G401.6 (cell line): Measurements from ENCODE around the gene CD300E.
A peak's percentile ranks its signal among the peaks of the same experiment; 100 is the strongest.
"Not testable (repeated sequence)": the region's sequence is repeated elsewhere in the genome, so short reads cannot be mapped to it uniquely, and the experiment has no call there.

Experiments used
- FAIRE-seq: peaks from 2 replicates; lab custom pipeline; 2012; peaks lifted over from hg19 to GRCh38; lab: Jason Lieb, UNC

Gene CD300E

DNA sequence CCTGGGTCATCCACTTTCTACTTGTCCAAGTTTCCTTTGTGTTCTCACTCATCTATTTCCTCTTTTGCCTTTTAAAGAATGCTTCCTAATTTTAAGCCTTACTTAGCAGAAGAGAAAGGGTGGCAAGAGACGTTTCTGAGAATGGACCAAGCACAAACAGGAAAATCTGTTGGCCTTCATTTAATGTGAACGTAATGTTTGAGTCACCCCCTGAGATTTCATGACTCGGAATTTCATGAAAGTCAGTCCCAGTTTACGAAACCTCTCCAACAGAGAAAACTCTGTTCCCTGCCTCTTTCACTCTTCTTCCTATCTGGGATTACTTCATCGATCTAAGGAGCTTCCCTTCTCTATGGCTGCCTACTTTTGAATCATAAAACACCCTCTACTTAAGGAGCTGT, at the start of gene CD300E:
TSS of gene CD300E (minus strand) at position 46 of the 401 bp plus-strand sequence. CDS start 117 bp downstream, outside the sequence.
- no peak for FAIRE-seq

- no peak for FAIRE-seq
Observed at GRCh38 chr17:74671031-74671771, 47.7 kb upstream of the CD300E start.

- no peak for FAIRE-seq
Observed at GRCh38 chr17:74670329-74670728, 46.8 kb upstream of the CD300E start.

GRCh38 chr17:74663561-74663960, 40.0 kb upstream of the CD300E start:
- no peak for FAIRE-seq

DNA sequence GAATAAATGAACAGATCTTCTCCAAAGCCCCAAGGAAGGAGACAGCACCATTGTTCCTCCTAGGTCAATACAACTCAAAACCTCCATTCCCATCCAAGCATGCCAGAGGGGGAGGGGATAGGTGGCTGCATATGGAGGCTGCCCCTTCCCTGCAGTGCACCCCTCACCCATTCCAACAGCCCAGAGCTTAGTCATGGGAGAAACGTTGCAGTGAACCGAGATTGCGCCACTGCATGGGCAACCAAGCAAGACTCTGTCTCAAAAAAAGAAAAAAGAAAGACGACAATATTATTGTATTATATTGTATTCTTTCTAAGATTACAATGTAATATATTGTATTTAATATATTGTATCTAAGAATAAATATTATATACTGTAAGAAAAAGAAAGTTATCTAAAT, 36.4 kb upstream of the CD300E start:
- peak; percentile 27 for FAIRE-seq

DNA sequence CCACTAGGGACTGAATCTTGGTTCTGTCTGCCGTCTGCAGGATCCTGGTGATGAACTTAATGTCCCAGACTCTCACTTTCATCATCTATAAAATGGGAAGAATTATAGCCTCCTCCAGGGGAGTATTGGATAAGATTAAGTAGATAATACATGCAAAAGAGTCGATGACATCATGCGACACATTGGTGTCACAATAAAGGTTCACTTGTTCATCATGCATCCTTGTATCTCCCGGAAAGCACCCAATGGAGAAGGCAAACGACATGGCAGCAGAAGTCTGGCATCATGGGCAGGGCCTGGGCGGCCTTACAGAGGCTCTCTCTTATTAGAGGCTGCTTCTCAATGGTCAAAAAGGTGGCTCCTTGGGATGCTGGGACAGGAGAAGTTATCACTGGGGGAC, 35.1 kb upstream of the CD300E start:
- FAIRE-seq: no peak

DNA sequence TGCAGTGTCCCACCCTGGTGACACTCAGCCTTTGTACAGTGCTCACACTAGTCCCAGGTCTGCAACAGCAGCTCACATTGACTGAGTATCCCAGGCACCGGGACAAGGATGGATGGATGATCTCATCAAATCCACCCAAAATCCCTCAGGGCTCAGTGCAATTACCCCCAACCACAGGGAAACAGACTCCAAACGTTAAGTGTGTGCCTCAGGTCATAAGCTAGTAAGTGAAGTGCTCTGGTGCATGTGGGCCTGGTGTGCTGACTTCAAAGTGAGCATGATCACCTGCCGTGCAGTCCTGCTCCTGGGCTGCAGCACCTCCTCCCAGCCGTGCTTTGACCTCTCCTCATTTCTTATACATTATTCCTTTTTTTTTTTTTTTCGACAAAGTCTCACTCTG, 31.2 kb upstream of the CD300E start:
- no peak for FAIRE-seq

DNA sequence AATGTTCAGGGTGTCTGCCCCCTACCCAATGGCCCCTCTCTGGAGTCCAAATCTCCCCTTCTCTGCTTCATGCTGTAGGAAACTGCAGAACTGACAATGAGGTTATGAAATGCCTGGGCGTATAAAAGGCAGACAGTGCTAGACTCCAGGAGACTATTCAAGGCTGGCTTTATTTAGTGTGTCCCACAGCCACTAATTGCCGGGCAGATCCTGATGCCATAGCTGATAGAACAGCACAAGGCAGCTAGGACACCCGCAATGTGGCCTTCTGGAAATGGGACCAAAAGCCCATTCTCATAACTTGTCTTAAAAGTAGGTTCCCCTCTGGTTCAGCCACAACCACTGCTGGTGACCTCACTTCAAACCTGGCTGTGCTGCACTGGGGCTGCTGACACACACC, 28.5 kb upstream of the CD300E start:
- no peak for FAIRE-seq

GRCh38 chr17:74649909-74650308, 26.4 kb upstream of the CD300E start:
- FAIRE-seq: no peak

- FAIRE-seq: no peak
Observed at GRCh38 chr17:74647871-74648672, 24.5 kb upstream of the CD300E start.

- no peak for FAIRE-seq
Observed at GRCh38 chr17:74646231-74646630, 22.7 kb upstream of the CD300E start.

- no peak for FAIRE-seq
Observed at GRCh38 chr17:74645010-74645409, 21.5 kb upstream of the CD300E start.

DNA sequence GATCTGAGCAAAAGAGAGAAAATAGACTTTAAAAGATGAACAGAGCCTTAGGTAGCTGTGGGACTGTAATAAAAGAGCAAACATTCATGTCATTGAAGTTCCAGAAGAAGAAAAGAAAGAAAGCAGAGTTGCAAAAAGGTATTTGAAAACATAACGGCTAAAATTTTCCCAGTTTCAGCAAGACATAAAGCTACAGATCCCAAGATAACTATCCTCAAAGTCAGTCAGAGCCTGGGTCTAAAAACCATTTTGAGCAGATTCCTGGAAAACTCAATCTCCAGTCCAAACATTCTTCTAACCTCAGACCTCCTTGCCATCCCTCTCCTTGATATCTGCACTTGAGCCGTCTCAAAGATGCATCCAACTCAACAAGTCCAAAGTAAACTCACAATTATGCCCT, 20.9 kb upstream of the CD300E start:
- FAIRE-seq: no peak

DNA sequence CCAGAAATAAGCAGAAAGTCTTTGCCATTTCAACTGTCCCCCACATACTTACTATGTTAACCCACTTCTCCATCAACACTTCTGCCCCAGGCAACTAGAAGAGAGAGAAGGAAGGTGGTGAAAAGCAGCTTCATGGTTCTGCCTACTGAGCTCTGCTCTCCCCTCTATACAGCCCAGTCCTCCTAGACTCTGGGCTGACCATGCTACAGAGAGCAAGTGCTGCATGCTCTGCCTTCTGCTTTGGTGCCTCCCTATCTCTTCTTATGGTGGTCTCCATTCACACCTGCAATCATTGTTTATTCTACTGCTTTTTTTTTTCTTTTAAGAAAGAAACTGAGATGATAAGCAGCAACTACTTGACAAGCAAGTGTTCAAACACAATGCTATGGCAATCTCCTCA, 20.3 kb upstream of the CD300E start:
- no peak for FAIRE-seq

DNA sequence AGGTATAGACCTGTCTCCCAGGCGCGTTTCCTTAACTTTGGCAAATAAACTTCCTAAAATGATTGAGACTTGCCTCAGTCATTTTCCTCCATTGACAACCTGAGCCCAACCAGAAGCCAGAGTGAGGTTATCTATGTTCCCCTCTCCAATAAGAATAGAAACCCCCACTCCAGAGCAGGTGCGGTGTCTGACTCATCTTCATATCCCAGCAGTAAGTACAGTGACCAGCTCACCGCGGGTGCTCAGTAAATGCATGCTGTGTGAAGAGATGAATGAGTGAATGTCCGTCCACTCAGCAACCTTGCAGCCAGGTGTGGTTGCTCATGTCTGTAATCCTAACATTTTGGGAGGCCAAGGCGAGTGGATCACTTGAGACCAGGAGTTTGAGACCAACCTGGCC, 19.5 kb upstream of the CD300E start:
- no peak for FAIRE-seq

DNA sequence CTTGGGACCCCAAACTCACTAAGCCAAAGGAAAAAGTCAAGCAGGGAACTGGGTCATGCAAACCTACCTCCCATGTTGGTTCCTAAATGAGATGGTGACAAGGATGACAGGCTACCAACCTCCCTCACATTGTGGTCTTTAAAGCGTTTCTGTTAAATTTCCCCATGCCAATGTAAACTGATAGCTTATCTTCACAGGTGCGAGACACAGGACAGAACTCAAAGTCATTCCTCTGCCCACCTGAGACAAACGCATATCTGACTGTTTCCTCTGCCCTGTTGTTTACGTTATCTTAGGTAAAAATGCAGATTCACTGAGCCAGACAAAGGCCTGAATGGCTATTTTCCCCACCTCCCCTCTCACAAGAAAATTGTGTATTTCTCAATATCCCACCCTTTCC, 19.0 kb upstream of the CD300E start:
- no peak for FAIRE-seq

GRCh38 chr17:74641958-74642298, 18.4 kb upstream of the CD300E start:
- no peak for FAIRE-seq

GRCh38 chr17:74641224-74641957, 17.9 kb upstream of the CD300E start:
- no peak for FAIRE-seq

DNA sequence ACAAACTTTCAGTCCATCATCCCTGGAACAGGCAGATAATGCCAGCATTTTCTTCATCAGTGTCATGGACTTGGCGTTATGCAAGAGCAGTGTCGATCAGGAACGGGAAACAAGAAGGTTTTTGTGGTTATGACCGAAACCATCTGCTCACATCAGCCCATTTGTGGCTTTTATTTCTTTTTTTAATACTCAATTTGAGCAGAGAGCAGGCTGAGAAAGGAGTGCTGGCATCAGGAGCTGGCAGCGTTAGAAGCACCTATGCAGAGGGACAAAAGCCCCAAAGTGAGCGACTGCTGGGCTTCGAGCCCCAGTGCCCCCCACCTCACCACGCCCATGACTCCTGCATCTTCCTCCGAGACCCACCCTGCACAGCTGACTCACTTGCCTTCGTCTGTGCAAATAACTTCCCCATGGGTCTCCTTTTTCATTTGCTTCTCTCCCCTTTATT, 16.2 kb upstream of the CD300E start:
- FAIRE-seq: no peak

GRCh38 chr17:74637926-74638325, 14.4 kb upstream of the CD300E start:
- no peak for FAIRE-seq

DNA sequence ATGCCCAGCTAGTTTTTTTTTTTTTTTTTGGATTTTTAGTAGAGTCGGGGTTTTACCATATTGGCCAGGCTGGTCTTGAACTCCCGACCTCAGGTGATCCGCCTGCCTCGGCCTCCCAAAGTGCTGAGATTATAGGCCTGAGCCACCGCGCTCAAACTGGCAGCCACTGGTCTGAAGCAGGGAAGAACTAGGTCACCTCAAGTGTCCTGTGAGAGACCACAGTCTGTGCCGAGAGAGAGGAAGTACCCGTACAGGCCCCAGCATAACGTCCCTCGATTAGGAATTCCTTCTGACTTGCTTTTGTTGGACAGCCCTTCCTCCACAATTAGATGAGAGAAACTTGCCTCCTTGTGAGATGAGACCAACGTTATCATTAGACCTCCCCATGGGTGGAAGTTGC, 13.7 kb upstream of the CD300E start:
- FAIRE-seq: no peak

DNA sequence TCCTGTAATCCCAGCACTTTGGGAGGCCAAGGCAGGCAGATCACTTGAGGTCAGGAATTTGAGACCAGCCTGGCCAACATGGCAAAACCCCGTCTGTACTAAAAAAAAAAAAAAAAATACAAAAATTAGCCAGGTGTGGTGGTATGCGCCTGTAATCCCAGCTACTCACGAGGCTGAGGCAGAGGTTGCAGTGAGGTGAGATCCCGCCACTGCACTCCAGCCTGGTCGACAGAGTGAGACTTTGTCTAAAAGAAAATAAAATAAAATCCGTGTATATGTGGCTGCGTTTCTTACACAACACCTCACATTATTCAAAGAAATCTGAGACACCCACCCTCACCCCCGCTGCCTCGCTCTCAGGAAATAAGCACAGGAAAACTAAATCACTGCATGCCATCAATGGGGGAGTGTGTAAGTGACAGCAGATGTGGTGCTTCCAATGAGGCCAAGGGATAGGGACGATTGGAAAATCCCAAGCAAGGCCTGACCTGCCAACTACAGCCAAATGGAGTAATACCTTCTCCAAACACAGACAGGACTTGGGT, 13.1 kb upstream of the CD300E start:
- not testable (repeated sequence) for FAIRE-seq

DNA sequence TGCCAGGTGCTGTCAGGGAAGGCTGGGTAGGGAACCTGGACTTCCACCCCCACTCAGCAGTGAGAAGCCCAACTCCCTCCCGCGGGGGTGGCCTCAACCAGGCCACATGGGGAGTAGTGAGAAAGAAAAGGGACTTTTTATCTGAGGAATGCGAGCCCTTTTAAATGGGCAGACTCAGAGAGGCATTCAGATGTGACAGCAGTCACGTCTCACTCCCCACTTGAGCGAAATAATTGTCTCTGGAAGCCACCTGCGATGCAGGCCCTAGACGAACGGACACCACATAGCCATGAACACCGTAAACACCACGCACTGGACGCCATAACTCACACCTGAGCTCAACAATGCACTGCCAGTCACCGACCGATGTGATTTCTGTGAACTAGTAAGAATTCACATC, 11.9 kb upstream of the CD300E start:
- no peak for FAIRE-seq
